ENCODE data around the gene PAOX.
A peak's percentile ranks its signal among the peaks of the same experiment; 100 is the strongest.

PAOX gene

GRCh38 chr10:133337370-133337725 lies 41.7 kb upstream of the PAOX start:
- DNase-seq (ENCODE audit: insufficient read length, low spot score), result no peak
- no peak for TF ChIP-seq PAX5 (IDR thresholded peaks at IDR 0.05; ENCODE audit: insufficient read depth, low read length, severe bottlenecking)
- TF ChIP-seq POLR2AphosphoS5 (IDR thresholded peaks at IDR 0.05; ENCODE audit: low read depth, low read length), result no peak
- no peak for TF ChIP-seq TAF1 (IDR thresholded peaks at IDR 0.05; ENCODE audit: low read depth, low read length)
- TF ChIP-seq SPI1 (IDR thresholded peaks at IDR 0.05; ENCODE audit: low read depth, low read length), result no peak
- no peak for TF ChIP-seq POLR2A (IDR thresholded peaks at IDR 0.05; ENCODE audit: low read depth, low read length)
- no peak for TF ChIP-seq POU2F2 (IDR thresholded peaks at IDR 0.05; ENCODE audit: low read depth, low read length)
- FAIRE-seq, result peak; percentile 88

- peak; percentile 67 for FAIRE-seq
- TF ChIP-seq POLR2A (IDR thresholded peaks at IDR 0.05; ENCODE audit: low read depth, low read length) (no peak), TAF1 (IDR thresholded peaks at IDR 0.05; ENCODE audit: low read depth, low read length) (no peak), POU2F2 (IDR thresholded peaks at IDR 0.05; ENCODE audit: low read depth, low read length) (no peak), POLR2AphosphoS5 (IDR thresholded peaks at IDR 0.05; ENCODE audit: low read depth, low read length) (no peak), SPI1 (IDR thresholded peaks at IDR 0.05; ENCODE audit: low read depth, low read length) (no peak), PAX5 (IDR thresholded peaks at IDR 0.05; ENCODE audit: insufficient read depth, low read length, severe bottlenecking) (no peak)
- DNase-seq (ENCODE audit: insufficient read length, low spot score), result no peak
Observed at GRCh38 chr10:133338080-133339071, 40.7 kb upstream of the PAOX start.

- no peak for DNase-seq (ENCODE audit: insufficient read length, low spot score)
- FAIRE-seq, result peak; percentile 38
- TF ChIP-seq SPI1 (IDR thresholded peaks at IDR 0.05; ENCODE audit: low read depth, low read length) (no peak), POLR2A (IDR thresholded peaks at IDR 0.05; ENCODE audit: low read depth, low read length) (no peak), PAX5 (IDR thresholded peaks at IDR 0.05; ENCODE audit: insufficient read depth, low read length, severe bottlenecking) (no peak), TAF1 (IDR thresholded peaks at IDR 0.05; ENCODE audit: low read depth, low read length) (no peak), POU2F2 (IDR thresholded peaks at IDR 0.05; ENCODE audit: low read depth, low read length) (no peak), POLR2AphosphoS5 (IDR thresholded peaks at IDR 0.05; ENCODE audit: low read depth, low read length) (no peak)
Observed at GRCh38 chr10:133339708-133340380, 39.2 kb upstream of the PAOX start.

GRCh38 chr10:133341983-133342382 lies 37.1 kb upstream of the PAOX start:
- TF ChIP-seq POLR2AphosphoS5 (IDR thresholded peaks at IDR 0.05; ENCODE audit: low read depth, low read length) (no peak), TAF1 (IDR thresholded peaks at IDR 0.05; ENCODE audit: low read depth, low read length) (no peak), POU2F2 (IDR thresholded peaks at IDR 0.05; ENCODE audit: low read depth, low read length) (no peak), PAX5 (IDR thresholded peaks at IDR 0.05; ENCODE audit: insufficient read depth, low read length, severe bottlenecking) (no peak), SPI1 (IDR thresholded peaks at IDR 0.05; ENCODE audit: low read depth, low read length) (no peak), POLR2A (IDR thresholded peaks at IDR 0.05; ENCODE audit: low read depth, low read length) (no peak)
- FAIRE-seq (no peak), DNase-seq (ENCODE audit: insufficient read length, low spot score) (no peak)

- DNase-seq (ENCODE audit: insufficient read length, low spot score), result no peak
- TF ChIP-seq POLR2A (IDR thresholded peaks at IDR 0.05; ENCODE audit: low read depth, low read length) (no peak), POLR2AphosphoS5 (IDR thresholded peaks at IDR 0.05; ENCODE audit: low read depth, low read length) (no peak), TAF1 (IDR thresholded peaks at IDR 0.05; ENCODE audit: low read depth, low read length) (no peak), PAX5 (IDR thresholded peaks at IDR 0.05; ENCODE audit: insufficient read depth, low read length, severe bottlenecking) (no peak), SPI1 (IDR thresholded peaks at IDR 0.05; ENCODE audit: low read depth, low read length) (no peak), POU2F2 (IDR thresholded peaks at IDR 0.05; ENCODE audit: low read depth, low read length) (no peak)
- no peak for FAIRE-seq
Observed at GRCh38 chr10:133342942-133343341, 36.1 kb upstream of the PAOX start.

- TF ChIP-seq POU2F2 (IDR thresholded peaks at IDR 0.05; ENCODE audit: low read depth, low read length), result no peak
- no peak for FAIRE-seq
- DNase-seq (ENCODE audit: insufficient read length, low spot score), result no peak
Observed at GRCh38 chr10:133343558-133343957, 35.5 kb upstream of the PAOX start.

GRCh38 chr10:133344236-133344635 lies 34.8 kb upstream of the PAOX start:
- no peak for FAIRE-seq
- no peak for TF ChIP-seq POU2F2 (IDR thresholded peaks at IDR 0.05; ENCODE audit: low read depth, low read length)
- no peak for TF ChIP-seq TAF1 (IDR thresholded peaks at IDR 0.05; ENCODE audit: low read depth, low read length)
- TF ChIP-seq POLR2A (IDR thresholded peaks at IDR 0.05; ENCODE audit: low read depth, low read length), result no peak
- DNase-seq (ENCODE audit: insufficient read length, low spot score), result no peak

GRCh38 chr10:133346413-133346812 lies 32.6 kb upstream of the PAOX start:
- TF ChIP-seq POLR2AphosphoS5 (IDR thresholded peaks at IDR 0.05; ENCODE audit: low read depth, low read length) (no peak), TAF1 (IDR thresholded peaks at IDR 0.05; ENCODE audit: low read depth, low read length) (no peak), POLR2A (IDR thresholded peaks at IDR 0.05; ENCODE audit: low read depth, low read length) (no peak), POU2F2 (IDR thresholded peaks at IDR 0.05; ENCODE audit: low read depth, low read length) (no peak), SPI1 (IDR thresholded peaks at IDR 0.05; ENCODE audit: low read depth, low read length) (no peak), PAX5 (IDR thresholded peaks at IDR 0.05; ENCODE audit: insufficient read depth, low read length, severe bottlenecking) (no peak)
- FAIRE-seq, result no peak
- DNase-seq (ENCODE audit: insufficient read length, low spot score), result no peak

- FAIRE-seq, result no peak
- DNase-seq (ENCODE audit: insufficient read length, low spot score), result no peak
- TF ChIP-seq POLR2AphosphoS5 (IDR thresholded peaks at IDR 0.05; ENCODE audit: low read depth, low read length) (no peak), POLR2A (IDR thresholded peaks at IDR 0.05; ENCODE audit: low read depth, low read length) (no peak), POU2F2 (IDR thresholded peaks at IDR 0.05; ENCODE audit: low read depth, low read length) (no peak), SPI1 (IDR thresholded peaks at IDR 0.05; ENCODE audit: low read depth, low read length) (no peak), PAX5 (IDR thresholded peaks at IDR 0.05; ENCODE audit: insufficient read depth, low read length, severe bottlenecking) (no peak), TAF1 (IDR thresholded peaks at IDR 0.05; ENCODE audit: low read depth, low read length) (no peak)
Observed at GRCh38 chr10:133347710-133348517, 31.1 kb upstream of the PAOX start.
